SU-DHL-6 (cell line): Measurements from ENCODE around the gene MINPP1.
"Not testable (repeated sequence)": the region's sequence is repeated elsewhere in the genome, so short reads cannot be mapped to it uniquely, and the experiment has no call there.

Source experiments
- H2AFZ ChIP-seq: fragments of 200-600 bp; sonication (generic); 2 replicates; pipeline ENCODE4 v1.6.1; 2014; ENCODE audit warnings: low read depth, mild to moderate bottlenecking, moderate library complexity, mixed read lengths, antibody characterized with exemption, low read length; ENCODE audit not compliant: severe bottlenecking
- H3F3A ChIP-seq: fragments of 200-600 bp; shearing (Covaris generic); 2 replicates; pipeline ENCODE4 v1.6.0; 2016; ENCODE audit warnings: antibody characterized with exemption, mild to moderate bottlenecking; ENCODE audit not compliant: insufficient read depth
- H3K27ac ChIP-seq: fragments of 200-600 bp; sonication (generic); 2 replicates; pipeline ENCODE4 v1.5.1; 2016; ENCODE audit warnings: low read depth, mild to moderate bottlenecking, low read length, moderate library complexity, mixed read lengths
- H3K27me3 ChIP-seq: fragments of 200-600 bp; sonication (generic), shearing (Covaris generic); 2 replicates; pipeline ENCODE4 v1.6.0; 2014; ENCODE audit warnings: mild to moderate bottlenecking, low read length
- H3K36me3 ChIP-seq: fragments of 200-600 bp; sonication (generic); 2 replicates; pipeline ENCODE4 v1.6.1; 2014; ENCODE audit warnings: mild to moderate bottlenecking, low read length, mixed read lengths
- H3K4me2 ChIP-seq: fragments of 300-600, 200-600 bp; shearing (Covaris generic), sonication (generic); 2 replicates; pipeline ENCODE4 v1.6.0; 2014; ENCODE audit warnings: low read length, low read depth, mild to moderate bottlenecking; ENCODE audit not compliant: poor library complexity, severe bottlenecking
- H3K4me3 ChIP-seq: fragments of 200-600 bp; sonication (generic); 2 replicates; pipeline ENCODE4 v1.5.1; 2014; ENCODE audit warnings: antibody characterized with exemption, low read length, mild to moderate bottlenecking, mixed read lengths; ENCODE audit not compliant: insufficient read depth, poor library complexity, severe bottlenecking
- H3K79me2 ChIP-seq: fragments of 200-600 bp; sonication (generic); 2 replicates; pipeline ENCODE4 v1.6.1; 2014; ENCODE audit warnings: mild to moderate bottlenecking, low read length, moderate library complexity; ENCODE audit not compliant: insufficient read depth
- H3K9ac ChIP-seq: fragments of 200-600 bp; sonication (generic); 2 replicates; pipeline ENCODE4 v1.7.0; 2014; ENCODE audit warnings: mild to moderate bottlenecking, low read length
- H3K9me2 ChIP-seq: fragments of 200-600 bp; sonication (generic); replicated peaks from 2 replicates; pipeline ENCODE4 v1.6.1; 2014; ENCODE audit warnings: low read length; ENCODE audit not compliant: insufficient read depth
- H3K9me3 ChIP-seq: fragments of 200-600 bp; sonication (generic); 2 replicates; pipeline ENCODE4 v1.6.1; 2014; ENCODE audit warnings: low read length, mixed read lengths; ENCODE audit not compliant: insufficient read depth
- H4K20me1 ChIP-seq: fragments of 200-600 bp; sonication (generic); 2 replicates; pipeline ENCODE4 v1.6.1; 2014; ENCODE audit warnings: low read depth, mild to moderate bottlenecking, antibody characterized with exemption, low read length, moderate library complexity, mixed read lengths
- CTCF ChIP-seq: fragments of 200-600 bp; sonication (generic); IDR thresholded peaks from one replicate; pipeline ENCODE4 v1.5.1; 2017; ENCODE audit warnings: antibody characterized with exemption, mild to moderate bottlenecking, low read length, moderate library complexity; ENCODE audit not compliant: insufficient read depth, poor library complexity, severe bottlenecking
- EZH2phosphoT487 ChIP-seq: fragments of 200-600 bp; sonication (generic), shearing (Covaris generic); conservative IDR thresholded peaks from 2 replicates; pipeline ENCODE4 v1.6.1; 2018; ENCODE audit warnings: mild to moderate bottlenecking, antibody characterized with exemption, low read length, moderate library complexity, mixed read lengths

MINPP1 gene

GRCh38 chr10:87495446-87495845 lies 9.2 kb upstream of the MINPP1 start:
- H3K79me2 ChIP-seq, H3K9me3 ChIP-seq, H3K4me3 ChIP-seq, H3K36me3 ChIP-seq, H3K4me2 ChIP-seq, H2AFZ ChIP-seq, H4K20me1 ChIP-seq, H3K27me3 ChIP-seq, H3F3A ChIP-seq, H3K9me2 ChIP-seq, H3K9ac ChIP-seq, H3K27ac ChIP-seq: not testable (repeated sequence)

- H3K9me3 ChIP-seq, H3K79me2 ChIP-seq, H3K4me2 ChIP-seq: not testable (repeated sequence)
Observed at GRCh38 chr10:87497386-87497785, 7.3 kb upstream of the MINPP1 start.

GRCh38 chr10:87498106-87498789 lies 6.4 kb upstream of the MINPP1 start:
- H3K9me3 ChIP-seq, H4K20me1 ChIP-seq, H3K27me3 ChIP-seq, H3K27ac ChIP-seq, H3K9me2 ChIP-seq, H3K36me3 ChIP-seq, H3K4me3 ChIP-seq, H3K79me2 ChIP-seq, H3K4me2 ChIP-seq, H3F3A ChIP-seq, H3K9ac ChIP-seq, H2AFZ ChIP-seq: not testable (repeated sequence)

More at GRCh38 chr10:87497386-87497785, 7.3 kb upstream of the MINPP1 start:
- not testable (repeated sequence) for H3K4me3 ChIP-seq, H2AFZ ChIP-seq, H3K36me3 ChIP-seq, H3F3A ChIP-seq, H4K20me1 ChIP-seq, H3K9ac ChIP-seq, H3K9me2 ChIP-seq, H3K27me3 ChIP-seq, H3K27ac ChIP-seq

GRCh38 chr10:87500646-87501048 lies 4.0 kb upstream of the MINPP1 start:
- H3K9me3 ChIP-seq = no peaks in the 10 kb centered on the region
- no peak overlapping the region for H3K4me3 ChIP-seq
- no peaks in the 10 kb centered on the region for H3K27me3 ChIP-seq
- no peaks in the 10 kb centered on the region for H3K9me2 ChIP-seq
- H3K4me2 ChIP-seq = no peak overlapping the region
- no peak overlapping the region for H2AFZ ChIP-seq
- no peak overlapping the region for H3K27ac ChIP-seq
- no peak overlapping the region for H3K9ac ChIP-seq
- H3F3A ChIP-seq = 0 out of 2 replicates have a peak, but pooled peaks cover 10% of the 10 kb centered on the region
- 0 out of 2 replicates have a peak, but pooled peaks cover 2% of the 10 kb centered on the region for H3K79me2 ChIP-seq
- no peak for TF ChIP-seq EZH2phosphoT487
- TF ChIP-seq CTCF = no peak
- no peaks in the 10 kb centered on the region for H4K20me1 ChIP-seq
- no peaks in the 10 kb centered on the region for H3K36me3 ChIP-seq

- no peaks in the 10 kb centered on the region for H3K27me3 ChIP-seq
- H3K27ac ChIP-seq = no peak overlapping the region
Observed at GRCh38 chr10:87503401-87503800, 1.3 kb upstream of the MINPP1 start.

More at GRCh38 chr10:87503401-87503800, 1.3 kb upstream of the MINPP1 start:
- Histone ChIP-seq H2AFZ (no peak overlapping the region), H3K9ac (no peak overlapping the region), H3K9me3 (no peaks in the 10 kb centered on the region), H3K9me2 (no peaks in the 10 kb centered on the region), H4K20me1 (no peaks in the 10 kb centered on the region), H3K4me2 (no peak overlapping the region), H3K79me2 (peaks cover 12% of the 10 kb centered on the region; the same call in 1 of the 2 replicates), H3F3A (0 out of 2 replicates have a peak, but pooled peaks cover 10% of the 10 kb centered on the region), H3K36me3 (peaks cover 1% of the 10 kb centered on the region; the same call in 1 of the 2 replicates), H3K4me3 (no peak overlapping the region)
- TF ChIP-seq EZH2phosphoT487 (no peak), CTCF (no peak)
